ENCODE measurements around the gene PDE2A.

The PDE2A gene

GRCh38 chr11:72704028-72704782 is 30.0 kb upstream of the PDE2A start:
- no peak for DNase-seq

GRCh38 chr11:72703267-72704008 is 29.2 kb upstream of the PDE2A start:
- no peak for DNase-seq

DNA sequence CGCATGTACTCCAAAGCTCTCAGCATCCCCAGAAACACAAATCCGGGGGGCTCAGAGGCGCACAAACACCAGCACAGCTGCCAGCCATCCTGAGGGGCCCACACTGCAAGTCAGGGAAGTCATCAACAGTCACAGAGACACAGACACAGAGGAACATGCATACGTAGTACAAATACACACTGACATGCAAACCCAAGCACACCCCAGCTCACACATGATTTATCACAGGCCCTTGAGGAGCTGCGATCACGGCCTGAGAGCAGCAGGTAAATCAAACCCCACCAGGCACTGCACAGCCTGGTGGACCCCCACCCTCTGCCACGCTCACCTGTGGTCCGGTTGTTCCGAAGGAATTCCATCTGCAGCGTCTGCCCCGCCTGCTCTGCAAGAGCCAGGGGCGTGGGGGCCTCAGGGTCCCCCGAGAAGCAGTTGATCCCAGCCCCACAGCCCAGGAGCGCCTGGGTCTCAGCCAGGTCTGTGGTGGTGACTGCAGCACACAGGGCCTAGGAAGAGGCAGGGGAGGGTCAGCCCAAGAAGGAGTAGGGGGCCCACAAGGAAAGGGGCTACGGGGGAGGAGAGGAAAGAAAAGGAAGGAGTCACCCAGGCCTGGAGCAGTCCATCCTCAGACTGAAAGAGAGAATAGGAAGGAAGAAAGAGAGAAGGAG is 28.5 kb upstream of the PDE2A start:
- no peak for DNase-seq

GRCh38 chr11:72702096-72702495 is 27.9 kb upstream of the PDE2A start:
- DNase-seq: no peak

- DNase-seq: no peak
Observed at GRCh38 chr11:72701466-72701865, 27.2 kb upstream of the PDE2A start.

GRCh38 chr11:72700146-72700545 is 25.9 kb upstream of the PDE2A start:
- DNase-seq: no peak

GRCh38 chr11:72697814-72698213 is 23.6 kb upstream of the PDE2A start:
- DNase-seq: no peak

GRCh38 chr11:72696866-72697700 is 22.9 kb upstream of the PDE2A start:
- no peak for DNase-seq

DNA sequence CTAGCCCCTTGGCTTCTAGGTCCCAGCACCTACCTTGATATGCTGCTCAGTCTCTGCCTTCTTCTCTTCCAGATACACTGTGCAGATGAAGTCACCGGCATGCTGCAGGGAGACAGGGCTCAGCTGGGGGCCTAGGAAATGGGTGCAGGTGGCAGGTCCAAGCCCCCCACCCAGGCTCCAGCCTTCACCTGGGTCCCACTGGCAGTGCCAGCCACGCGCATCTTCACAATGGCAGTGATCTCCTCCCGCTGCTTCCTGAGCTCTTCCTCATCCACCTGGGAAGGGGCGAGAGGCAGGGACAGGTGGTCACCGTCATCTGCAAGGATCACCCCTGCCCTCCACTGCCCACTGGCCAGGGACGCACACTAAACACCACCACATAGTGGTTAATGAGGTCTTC is 21.1 kb upstream of the PDE2A start:
- DNase-seq: no peak

GRCh38 chr11:72693271-72693968 is 19.2 kb upstream of the PDE2A start:
- no peak for DNase-seq

DNA sequence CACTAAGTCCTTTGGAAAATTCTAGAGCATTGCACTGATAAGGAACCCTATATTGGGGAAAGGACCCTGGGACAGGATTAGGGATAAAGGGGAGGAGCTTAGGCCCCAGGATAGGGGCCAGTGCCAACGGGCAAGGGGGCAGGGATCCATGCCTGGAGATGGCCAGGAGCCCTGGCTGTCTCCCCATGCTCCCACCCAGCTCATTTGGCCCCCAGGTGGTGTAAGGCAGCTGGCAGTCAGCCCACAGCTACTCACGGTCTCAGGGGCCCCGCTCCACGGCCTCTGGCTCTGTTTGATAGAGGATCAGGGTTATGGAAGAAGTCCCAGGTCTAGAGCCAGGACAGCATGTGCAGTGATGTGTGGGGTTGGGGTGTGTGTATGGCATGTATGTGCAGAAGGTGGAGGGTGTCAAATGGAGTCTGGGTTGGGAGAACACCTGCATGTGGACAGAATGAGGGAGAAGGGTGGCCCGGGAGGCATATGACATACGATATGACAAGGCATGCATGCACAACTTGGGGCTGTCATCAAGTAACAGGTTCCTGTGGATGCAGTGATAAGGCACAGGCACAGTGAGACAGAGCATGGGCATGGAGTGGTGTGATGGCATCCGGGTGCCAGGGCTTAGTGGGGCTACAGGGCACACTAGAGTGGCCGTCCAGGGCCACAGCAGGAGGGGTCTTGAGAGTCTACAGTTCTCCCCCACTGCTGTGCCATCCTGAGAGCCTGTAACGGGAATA is 18.4 kb upstream of the PDE2A start:
- DNase-seq: no peak

GRCh38 chr11:72690166-72690565 is 15.9 kb upstream of the PDE2A start:
- DNase-seq: no peak

DNA sequence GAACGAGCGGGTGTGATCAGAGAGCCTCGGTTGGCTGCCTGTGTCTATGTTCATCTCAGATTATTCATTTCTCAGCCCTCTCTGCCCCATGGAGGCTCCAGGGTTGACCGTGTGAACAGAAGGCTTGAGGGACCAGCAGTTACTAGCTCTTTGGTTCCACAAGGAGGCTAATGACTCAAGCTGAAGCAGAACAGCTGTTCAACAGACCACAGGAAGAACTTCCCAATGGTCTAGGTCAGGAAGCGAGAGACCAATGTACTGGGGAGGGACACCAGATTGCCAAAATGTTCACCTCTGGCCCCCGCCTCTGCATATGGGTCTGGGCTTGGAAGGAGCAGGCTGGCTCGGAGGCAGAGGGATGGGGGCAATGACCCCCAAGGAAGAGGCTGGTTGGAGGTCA is 14.7 kb upstream of the PDE2A start:
- DNase-seq: no peak

DNA sequence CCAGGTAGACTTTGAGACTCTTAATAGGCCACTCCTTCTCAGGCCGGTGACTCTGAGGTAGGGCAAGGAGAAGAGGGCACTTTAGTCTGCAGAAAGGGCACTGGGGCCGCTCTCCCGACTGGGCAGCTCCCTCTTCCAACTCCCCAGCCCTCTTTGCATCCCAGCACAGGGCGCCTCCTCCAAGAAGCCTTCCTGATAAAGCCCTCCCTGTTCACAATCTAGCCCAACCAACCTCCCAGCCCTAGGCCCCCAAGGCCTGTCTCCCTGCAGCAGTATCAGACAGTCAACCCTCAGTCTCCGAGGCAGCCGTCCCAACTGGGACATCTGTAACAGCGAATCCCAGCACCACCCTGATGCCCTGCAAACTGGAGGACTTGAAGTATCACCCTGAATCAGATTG is 14.3 kb upstream of the PDE2A start:
- no peak for DNase-seq

DNA sequence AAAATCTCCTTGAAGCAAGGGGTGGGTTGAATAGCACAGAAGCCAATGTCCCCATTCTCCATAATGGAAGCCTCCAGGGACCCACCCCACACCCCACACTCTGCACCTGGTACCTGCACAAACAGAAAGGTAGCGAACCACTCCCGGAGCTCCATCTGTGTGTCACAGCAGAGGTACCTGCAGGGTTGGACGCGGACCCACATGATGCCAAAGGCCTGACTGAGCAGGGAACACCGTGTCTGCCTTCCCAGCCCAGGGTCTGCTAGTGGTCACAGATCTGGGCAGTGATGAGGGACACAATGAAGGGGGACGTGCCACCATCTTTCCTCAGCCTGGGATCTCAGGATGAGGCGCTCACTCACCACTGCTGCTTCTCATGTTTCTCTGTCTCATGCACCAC is 13.1 kb upstream of the PDE2A start:
- no peak for DNase-seq

GRCh38 chr11:72686639-72687220 is 12.5 kb upstream of the PDE2A start:
- DNase-seq: no peak

GRCh38 chr11:72685560-72686480 is 11.6 kb upstream of the PDE2A start:
- DNase-seq: no peak

- no peak for DNase-seq
Observed at GRCh38 chr11:72684236-72684912, 10.2 kb upstream of the PDE2A start.

DNA sequence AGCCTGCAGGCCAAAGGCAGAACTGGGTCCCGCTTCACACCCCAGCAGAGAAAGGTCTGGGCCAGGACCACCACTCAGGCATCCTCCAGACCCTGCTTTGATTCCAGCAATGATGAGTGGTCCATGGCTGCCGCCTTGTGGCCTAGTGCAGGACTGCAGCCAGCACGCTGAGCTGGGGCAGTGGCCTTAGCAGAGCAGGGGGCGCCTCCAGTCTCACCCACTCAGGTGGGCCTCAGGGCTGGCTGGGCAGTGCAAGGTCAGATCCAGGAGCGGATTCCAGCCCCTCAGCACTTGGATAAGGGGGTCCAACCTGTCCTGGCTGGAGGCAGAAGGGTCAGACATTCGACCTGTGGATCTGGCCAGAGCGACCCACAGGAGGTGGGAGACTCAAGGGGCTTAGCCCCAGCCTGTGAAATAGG is 9.6 kb upstream of the PDE2A start:
- no peak for DNase-seq

GRCh38 chr11:72682858-72683243 is 8.6 kb upstream of the PDE2A start:
- no peak for DNase-seq
